ENCODE results near the gene PCDHB3.
"Not testable (repeated sequence)": the region's sequence is repeated elsewhere in the genome, so short reads cannot be mapped to it uniquely, and the experiment has no call there.

Gene PCDHB3

DNA sequence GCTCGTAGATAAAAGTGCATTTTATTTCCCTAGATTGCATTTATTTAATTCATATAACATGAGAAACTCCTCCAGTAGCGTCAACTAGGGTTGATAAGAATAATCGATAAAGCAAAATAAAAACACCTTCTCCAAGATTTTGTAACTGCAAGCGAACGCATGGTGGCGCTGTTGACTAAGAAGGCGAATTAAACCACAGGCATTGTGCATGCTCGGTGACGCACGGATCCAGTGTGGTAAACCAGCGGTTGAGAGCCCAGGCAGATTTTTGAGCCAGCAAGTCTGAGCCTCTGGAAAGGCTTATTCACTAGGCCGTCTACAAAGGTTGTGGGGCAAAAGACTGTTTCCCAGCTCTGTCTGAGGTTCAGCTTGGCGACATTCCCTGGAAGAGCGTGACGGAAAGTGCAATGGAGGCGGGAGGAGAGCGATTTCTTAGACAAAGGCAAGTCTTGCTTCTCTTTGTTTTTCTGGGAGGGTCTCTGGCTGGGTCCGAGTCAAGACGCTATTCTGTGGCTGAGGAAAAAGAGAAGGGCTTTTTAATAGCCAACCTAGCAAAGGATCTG, at the start of gene PCDHB3:
Gene PCDHB3 (plus strand): TSS at position 231 of the 563 bp plus-strand sequence. CDS start 177 bp downstream, at position 408.
- no peak for DNase-seq

GRCh38 chr5:141050622-141051520, 49.4 kb upstream of the PCDHB3 start, which contains the start of gene PCDHB1:
TSS of gene PCDHB1 (plus strand) at chr5:141051374. CDS start at chr5:141051471, 97 bp downstream.
- DNase-seq, result no peak

DNA sequence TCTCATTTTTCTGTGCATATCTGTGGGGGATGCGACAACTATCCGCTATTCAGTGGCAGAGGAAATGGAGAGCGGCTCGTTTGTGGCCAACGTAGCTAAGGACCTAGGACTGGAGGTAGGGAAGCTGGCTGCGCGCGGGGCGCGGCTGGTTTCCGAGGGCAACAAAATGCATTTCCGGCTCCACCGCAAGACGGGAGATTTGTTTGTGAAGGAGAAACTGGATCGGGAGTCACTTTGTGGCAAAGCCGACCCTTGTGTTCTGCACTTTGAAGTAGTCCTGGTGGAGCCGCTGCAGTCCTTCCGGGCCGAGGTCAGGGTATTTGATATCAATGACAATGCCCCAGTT, 48.8 kb upstream of the PCDHB3 start:
- DNase-seq, result no peak

DNA sequence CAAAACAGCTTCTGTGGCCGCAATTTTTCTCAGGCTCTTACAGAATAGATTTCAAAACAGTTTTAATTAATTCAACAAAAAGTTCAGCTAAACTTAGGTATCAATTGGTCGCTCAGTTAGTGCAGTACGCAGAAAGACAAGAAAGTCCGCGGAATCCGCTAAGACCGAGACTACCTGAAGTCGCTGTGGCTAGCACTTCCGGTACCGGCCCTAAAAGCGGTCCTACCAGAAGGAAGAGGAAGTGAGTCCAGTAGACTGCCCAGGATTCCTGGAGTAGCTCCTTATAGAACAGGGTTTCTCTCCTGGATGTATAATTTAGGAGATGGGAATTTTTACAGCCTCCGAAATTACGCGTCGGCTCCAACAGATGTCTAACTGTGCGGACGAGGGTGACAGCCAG, 22.4 kb upstream of the PCDHB3 start:
- DNase-seq, result no peak

GRCh38 chr5:141082228-141082627, 18.0 kb upstream of the PCDHB3 start:
- no peak for DNase-seq

DNA sequence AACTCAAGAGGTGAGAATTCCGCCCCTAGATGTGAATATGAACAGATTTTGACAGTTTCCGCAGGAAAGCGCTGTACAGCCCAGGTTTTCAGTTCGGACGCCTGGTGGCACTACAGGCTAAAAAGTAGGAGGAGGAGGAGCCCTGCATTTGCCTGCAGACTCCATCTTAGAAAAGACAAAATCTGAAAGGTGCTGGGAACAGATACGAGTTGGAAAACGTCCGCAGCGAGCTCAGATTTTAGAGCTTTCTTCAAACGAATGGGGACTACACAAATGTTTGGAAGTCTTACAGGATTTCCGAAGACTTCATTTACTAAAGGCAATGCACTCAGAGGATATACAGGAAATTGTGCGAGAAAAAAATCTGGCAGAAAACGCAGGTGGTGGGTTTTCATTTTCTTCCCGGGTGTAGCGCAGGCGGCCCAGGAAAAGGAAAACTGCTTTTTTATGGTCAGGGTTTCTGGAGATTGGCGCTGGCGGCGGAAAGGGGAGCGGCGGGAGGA, 15.7 kb upstream of the PCDHB3 start:
- peak; percentile 47 for DNase-seq

GRCh38 chr5:141094481-141095262, 5.6 kb upstream of the PCDHB3 start, which contains the start of gene PCDHB2:
TSS of gene PCDHB2 (plus strand) at chr5:141094615. CDS start at chr5:141094791, 176 bp downstream.
- no peak for DNase-seq

DNA sequence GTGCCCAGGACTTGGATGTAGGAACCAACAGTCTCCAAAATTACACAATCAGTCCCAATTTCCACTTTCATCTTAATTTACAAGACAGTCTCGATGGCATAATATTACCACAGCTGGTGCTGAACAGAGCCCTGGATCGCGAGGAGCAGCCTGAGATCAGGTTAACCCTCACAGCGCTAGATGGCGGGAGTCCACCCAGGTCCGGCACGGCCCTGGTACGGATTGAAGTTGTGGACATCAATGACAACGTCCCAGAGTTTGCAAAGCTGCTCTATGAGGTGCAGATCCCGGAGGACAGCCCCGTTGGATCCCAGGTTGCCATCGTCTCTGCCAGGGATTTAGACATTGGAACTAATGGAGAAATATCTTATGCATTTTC, 5.0 kb upstream of the PCDHB3 start:
- no peak for DNase-seq

GRCh38 chr5:141096181-141096580, 4.1 kb upstream of the PCDHB3 start:
- not testable (repeated sequence) for DNase-seq

DNA sequence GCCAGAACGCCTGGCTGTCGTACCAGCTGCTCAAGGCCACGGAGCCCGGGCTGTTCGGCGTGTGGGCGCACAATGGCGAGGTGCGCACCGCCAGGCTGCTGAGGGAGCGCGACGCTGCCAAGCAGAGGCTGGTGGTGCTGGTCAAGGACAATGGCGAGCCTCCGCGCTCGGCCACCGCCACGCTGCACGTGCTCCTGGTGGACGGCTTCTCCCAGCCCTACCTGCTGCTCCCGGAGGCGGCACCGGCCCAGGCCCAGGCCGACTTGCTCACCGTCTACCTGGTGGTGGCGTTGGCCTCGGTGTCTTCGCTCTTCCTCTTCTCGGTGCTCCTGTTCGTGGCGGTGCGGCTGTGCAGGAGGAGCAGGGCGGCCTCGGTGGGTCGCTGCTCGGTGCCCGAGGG, 3.7 kb upstream of the PCDHB3 start:
- not testable (repeated sequence) for DNase-seq

- no peak for DNase-seq
These were observed 786 bp downstream of the PCDHB3 start for GRCh38 chr5:141101059-141101458.

GRCh38 chr5:141102070-141102469, 1.8 kb downstream of the PCDHB3 start:
- not testable (repeated sequence) for DNase-seq

DNA sequence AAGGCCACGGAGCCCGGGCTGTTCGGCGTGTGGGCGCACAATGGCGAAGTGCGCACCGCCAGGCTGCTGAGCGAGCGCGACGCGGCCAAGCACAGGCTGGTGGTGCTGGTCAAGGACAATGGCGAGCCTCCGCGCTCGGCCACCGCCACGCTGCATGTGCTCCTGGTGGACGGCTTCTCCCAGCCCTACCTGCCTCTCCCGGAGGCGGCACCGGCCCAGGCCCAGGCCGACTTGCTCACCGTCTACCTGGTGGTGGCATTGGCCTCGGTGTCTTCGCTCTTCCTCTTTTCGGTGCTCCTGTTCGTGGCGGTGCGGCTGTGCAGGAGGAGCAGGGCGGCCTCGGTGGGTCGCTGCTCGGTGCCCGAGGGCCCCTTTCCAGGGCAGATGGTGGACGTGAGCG, 2.2 kb downstream of the PCDHB3 start:
- not testable (repeated sequence) for DNase-seq

DNA sequence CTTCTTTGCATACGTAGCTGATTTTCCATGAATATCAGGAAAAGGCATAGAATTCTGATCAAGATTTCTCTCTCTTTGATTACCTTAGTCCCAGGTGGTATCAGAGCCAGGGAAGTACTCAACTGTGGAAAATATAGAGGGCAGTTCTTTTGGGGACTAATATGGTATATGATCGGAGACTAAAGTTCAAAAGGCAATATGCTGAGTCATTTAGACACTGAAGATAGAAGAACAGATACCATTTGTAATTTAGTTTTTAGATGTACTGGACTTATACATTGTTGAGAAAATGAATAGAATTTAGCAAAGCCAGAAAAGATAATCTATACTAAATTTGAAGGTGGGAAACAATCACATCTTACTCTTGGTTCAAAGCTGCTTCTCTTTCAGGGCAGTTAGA, 5.1 kb downstream of the PCDHB3 start:
- DNase-seq, result no peak

DNA sequence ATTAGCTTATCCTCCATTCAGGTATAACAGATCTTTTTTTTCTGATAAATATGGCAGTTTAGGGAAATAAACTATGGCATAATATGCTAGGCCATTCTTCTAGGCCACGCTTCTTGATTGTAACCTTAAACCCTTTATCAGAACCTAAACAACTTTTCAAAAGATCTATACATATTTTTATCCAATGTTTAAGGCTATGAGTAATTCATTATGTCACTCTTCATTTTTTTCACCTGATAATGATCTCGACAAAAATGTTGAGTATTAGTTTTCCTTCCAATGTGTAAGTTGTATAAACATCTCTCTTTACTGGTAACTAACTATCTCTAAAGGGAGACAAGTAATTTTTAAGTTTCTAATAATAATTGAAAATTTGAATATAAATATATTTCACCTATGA, 19.0 kb downstream of the PCDHB3 start:
- DNase-seq, result no peak

DNA sequence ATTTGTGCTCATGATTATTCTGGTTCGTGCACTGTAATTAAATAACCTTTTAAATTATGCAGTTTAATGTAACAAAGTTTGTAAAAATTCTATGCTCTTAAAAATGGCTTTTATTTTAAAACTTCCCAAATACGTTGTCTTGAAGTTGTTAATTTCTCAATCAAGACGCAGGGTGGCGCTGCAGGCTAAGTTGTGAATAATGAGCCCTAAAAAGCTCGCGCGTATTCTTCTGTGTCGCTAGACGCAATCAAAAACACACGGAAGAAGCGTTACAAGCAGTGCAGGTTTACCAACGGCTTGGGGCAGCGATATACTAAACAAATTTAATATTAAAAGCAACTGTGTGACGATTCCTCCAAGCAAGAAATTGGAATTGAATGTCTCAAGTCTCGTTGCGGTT, 21.3 kb downstream of the PCDHB3 start, which contains the start of gene PCDHB4:
Gene PCDHB4 (plus strand): TSS at position 256 of the 400 bp plus-strand sequence. CDS start 181 bp downstream, outside the sequence.
- no peak for DNase-seq

DNA sequence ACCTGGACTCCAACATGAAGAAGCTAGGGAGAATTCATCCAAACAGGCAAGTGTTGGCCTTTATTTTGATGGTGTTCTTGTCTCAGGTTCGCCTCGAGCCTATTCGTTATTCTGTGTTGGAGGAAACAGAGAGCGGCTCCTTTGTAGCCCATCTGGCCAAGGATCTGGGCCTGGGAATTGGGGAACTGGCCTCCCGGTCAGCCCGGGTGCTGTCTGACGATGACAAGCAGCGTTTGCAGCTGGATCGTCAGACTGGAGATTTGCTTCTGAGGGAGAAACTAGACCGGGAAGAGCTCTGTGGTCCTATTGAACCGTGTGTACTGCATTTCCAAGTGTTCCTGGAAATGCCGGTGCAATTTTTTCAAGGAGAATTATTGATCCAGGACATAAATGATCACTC, 21.7 kb downstream of the PCDHB3 start:
- no peak for DNase-seq

- not testable (repeated sequence) for DNase-seq
These were observed 23.3 kb downstream of the PCDHB3 start for GRCh38 chr5:141123396-141124135.

- no peak for DNase-seq
These were observed 27.0 kb downstream of the PCDHB3 start for GRCh38 chr5:141127305-141127704.

- DNase-seq, result no peak
These were observed 34.9 kb downstream of the PCDHB3 start, which contains the start of gene PCDHB5 for GRCh38 chr5:141135030-141135717. TSS of gene PCDHB5 (plus strand) at chr5:141135206. CDS start at chr5:141135435, 229 bp downstream.

- DNase-seq, result no peak
These were observed 35.5 kb downstream of the PCDHB3 start for GRCh38 chr5:141135718-141136266.
